ENCODE results near the gene P2RY8.

The P2RY8 gene

DNA sequence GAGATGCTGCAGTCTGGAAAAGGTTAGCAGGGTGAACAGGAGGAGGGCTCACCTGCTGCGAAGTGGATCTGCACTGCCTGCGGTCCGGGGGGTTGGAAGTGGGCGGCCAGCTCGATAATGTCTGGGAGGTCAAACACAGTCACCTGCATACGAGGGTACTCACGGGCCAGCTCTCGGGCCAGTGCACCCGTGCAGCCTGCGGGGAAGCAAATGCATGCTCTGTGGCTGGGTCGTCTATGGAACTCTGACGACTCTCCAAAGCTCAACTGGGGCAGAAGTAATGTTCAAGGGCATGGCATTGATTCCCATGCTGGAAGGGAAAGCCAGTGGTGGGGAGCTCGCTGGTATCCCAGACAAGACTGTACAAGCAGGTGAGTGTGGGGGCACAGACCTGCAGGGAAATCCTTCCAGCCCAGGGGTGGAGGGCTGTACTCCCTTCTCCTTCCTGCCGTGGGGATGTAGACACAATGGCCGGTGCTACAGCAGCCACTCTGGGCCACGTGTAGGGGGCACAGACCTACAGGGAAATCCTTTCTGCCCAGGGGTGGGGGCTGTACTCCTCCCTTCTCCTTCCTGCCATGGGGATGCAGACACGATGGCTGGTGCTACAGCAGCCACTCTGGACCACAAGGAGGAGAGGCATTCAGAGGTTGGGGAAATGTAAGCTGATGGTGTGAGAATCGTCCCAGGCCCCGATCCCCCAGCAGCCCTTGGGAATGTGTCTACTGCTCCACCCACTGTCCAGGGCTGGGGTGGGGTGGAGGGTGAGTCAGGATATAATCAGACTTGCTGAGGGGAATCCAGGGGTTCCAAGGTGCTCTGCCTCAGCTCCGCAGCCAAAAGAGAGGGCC is 118.8 kb downstream of the P2RY8 start:
- no peak for DNase-seq (ENCODE audit: low spot score)

DNA sequence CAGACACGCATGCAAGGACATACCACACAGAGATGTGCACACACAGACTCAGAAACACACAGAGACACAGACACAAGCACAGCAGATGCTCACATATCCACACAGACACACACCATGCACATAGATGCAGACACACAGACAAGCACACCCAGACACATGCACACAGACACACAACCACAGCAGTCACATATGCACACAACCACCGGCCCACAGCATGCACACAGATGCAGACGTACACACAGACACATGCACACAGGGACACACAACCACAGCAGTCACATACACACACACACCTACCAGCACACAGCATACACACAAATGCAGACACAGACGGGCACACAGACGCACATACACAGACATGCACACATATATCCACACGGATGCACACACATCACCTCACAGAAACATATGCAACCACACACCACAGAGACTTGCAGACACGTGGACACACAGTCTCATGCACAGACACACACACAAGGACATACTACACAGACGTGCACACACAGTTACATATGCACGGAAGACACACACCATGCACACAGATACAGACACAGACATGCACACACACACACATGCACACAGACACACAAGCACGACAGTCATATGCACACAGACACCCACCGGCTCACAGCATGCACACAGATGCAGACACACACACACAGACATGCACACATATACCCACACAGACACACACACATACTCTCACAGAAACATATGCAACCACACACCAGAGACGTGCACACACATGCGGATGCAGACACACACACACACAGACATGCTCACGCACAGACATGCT is 119.8 kb downstream of the P2RY8 start:
- no peak for DNase-seq (ENCODE audit: low spot score)

DNA sequence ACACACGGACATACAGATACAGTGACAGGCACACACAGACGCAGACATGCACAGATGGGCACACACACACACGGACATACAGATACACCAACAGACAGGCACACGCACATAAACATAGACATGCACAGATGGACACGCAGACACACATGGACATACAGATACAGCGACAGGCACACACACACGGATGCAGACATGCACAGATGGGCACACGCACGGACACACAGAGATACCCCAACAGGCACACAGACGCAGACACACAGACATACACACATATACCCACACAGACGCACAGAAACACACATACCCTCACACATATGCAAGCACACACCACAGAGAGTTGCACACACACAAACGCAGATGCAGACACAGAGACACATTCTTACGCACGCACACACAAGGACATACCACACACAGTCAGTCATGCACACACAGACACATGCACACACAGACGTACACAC is 120.6 kb downstream of the P2RY8 start:
- DNase-seq (ENCODE audit: low spot score), result no peak

Measured in LoVo (cell line).